ENCODE measurements around the gene STEAP1B.
A peak's percentile ranks its signal among the peaks of the same experiment; 100 is the strongest.
"Not testable (repeated sequence)": the region's sequence is repeated elsewhere in the genome, so short reads cannot be mapped to it uniquely, and the experiment has no call there.

STEAP1B gene

DNA sequence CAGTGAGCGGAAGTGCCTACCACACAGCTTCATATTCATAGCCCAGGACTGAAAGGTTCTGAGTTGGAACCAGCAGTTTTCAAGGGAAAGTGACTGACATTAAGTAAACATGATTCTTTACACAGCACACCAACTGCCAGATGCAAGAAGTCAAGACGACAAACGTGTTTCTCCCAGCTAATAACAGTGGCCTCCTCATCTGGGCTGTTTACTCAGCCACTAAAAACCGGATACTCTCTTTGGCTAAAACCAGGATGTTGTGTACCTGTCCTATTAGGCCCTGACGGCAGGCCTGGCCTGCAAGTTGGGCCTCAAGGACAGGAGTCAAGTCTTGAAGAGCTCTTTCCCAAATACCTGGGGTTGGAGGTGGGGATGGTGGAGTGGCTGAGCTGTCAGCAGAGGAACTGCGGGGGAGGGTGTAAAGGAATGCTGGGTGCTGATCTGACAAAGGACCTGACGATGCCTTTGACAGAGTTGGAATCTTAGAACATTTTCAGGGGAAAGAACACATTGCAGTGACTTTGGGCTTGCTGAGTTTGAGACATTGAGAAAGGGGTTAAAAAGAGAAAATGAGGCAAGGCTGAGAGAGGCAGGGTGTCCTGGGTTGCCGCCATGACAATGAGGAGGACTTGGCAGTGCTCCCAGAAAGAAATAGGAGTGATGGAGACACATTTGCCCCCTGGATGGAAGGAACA, 57.7 kb downstream of the STEAP1B start:
- Histone ChIP-seq H3K9ac (ENCODE audit: low read length) (no peak overlapping the region), H3K9me3 (ENCODE audit: insufficient read depth, low read length) (no peaks in the 10 kb centered on the region), H3K27me3 (ENCODE audit: low read depth, low read length) (no peaks in the 10 kb centered on the region), H4K20me1 (ENCODE audit: insufficient read depth, low read length) (peaks cover 32% of the 10 kb centered on the region), H3K79me2 (ENCODE audit: low read length) (no peaks in the 10 kb centered on the region), H3K36me3 (replicated peaks; ENCODE audit: low read depth, low read length) (peaks cover 29% of the 10 kb centered on the region), H3K27ac (ENCODE audit: low read length) (peak overlapping the region; percentile 25; the same call in 1 of the 2 replicates), H3K4me2 (ENCODE audit: low read length) (no peak overlapping the region), H2AFZ (ENCODE audit: low read depth, low read length) (no peak overlapping the region), H3K4me1 (ENCODE audit: low read length) (peaks cover 79% of the 10 kb centered on the region), H3K4me3 (ENCODE audit: low read length) (no peak overlapping the region)
- no peak for TF ChIP-seq EZH2phosphoT487 (IDR thresholded peaks at IDR 0.05; ENCODE audit: low read depth)
- TF ChIP-seq, protein P1, sequence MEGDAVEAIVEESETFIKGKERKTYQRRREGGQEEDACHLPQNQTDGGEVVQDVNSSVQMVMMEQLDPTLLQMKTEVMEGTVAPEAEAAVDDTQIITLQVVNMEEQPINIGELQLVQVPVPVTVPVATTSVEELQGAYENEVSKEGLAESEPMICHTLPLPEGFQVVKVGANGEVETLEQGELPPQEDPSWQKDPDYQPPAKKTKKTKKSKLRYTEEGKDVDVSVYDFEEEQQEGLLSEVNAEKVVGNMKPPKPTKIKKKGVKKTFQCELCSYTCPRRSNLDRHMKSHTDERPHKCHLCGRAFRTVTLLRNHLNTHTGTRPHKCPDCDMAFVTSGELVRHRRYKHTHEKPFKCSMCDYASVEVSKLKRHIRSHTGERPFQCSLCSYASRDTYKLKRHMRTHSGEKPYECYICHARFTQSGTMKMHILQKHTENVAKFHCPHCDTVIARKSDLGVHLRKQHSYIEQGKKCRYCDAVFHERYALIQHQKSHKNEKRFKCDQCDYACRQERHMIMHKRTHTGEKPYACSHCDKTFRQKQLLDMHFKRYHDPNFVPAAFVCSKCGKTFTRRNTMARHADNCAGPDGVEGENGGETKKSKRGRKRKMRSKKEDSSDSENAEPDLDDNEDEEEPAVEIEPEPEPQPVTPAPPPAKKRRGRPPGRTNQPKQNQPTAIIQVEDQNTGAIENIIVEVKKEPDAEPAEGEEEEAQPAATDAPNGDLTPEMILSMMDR (IDR thresholded peaks at IDR 0.05; ENCODE audit: low read depth, low read length) = no peak

DNA sequence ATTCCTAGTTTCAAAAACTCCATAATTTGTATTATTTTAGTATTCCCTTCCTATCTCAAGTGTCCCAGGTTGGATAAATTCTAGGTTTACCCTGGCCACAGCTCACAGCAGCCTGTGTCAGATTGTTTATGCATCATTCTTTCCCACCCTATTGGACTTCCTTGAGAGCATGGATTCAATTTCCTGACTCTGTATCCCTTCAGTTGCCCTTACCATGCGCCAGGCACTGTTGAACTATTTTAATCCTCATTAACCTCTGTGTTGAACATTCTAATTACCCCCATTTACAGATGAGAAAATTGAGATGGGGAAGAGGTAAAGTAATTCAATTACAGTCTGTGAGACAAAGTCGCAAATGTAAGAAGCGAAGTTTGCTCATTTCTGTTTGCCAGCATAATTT, 58.8 kb downstream of the STEAP1B start:
- Histone ChIP-seq H3K79me2 (ENCODE audit: low read length) (no peaks in the 10 kb centered on the region), H3K4me2 (ENCODE audit: low read length) (peak overlapping the region; percentile 14; the same call in 1 of the 2 replicates), H3K9ac (ENCODE audit: low read length) (no peak overlapping the region), H3K36me3 (replicated peaks; ENCODE audit: low read depth, low read length) (peaks cover 32% of the 10 kb centered on the region), H3K27ac (ENCODE audit: low read length) (peak overlapping the region; percentile 25; the same call in 1 of the 2 replicates), H3K4me1 (ENCODE audit: low read length) (peaks cover 68% of the 10 kb centered on the region), H2AFZ (ENCODE audit: low read depth, low read length) (no peak overlapping the region), H3K4me3 (ENCODE audit: low read length) (no peak overlapping the region), H3K27me3 (ENCODE audit: low read depth, low read length) (no peaks in the 10 kb centered on the region), H4K20me1 (ENCODE audit: insufficient read depth, low read length) (peaks cover 25% of the 10 kb centered on the region), H3K9me3 (ENCODE audit: insufficient read depth, low read length) (no peaks in the 10 kb centered on the region)
- TF ChIP-seq EZH2phosphoT487 (IDR thresholded peaks at IDR 0.05; ENCODE audit: low read depth) = no peak
- TF ChIP-seq, protein P1 (IDR thresholded peaks at IDR 0.05; ENCODE audit: low read depth, low read length) = no peak

DNA sequence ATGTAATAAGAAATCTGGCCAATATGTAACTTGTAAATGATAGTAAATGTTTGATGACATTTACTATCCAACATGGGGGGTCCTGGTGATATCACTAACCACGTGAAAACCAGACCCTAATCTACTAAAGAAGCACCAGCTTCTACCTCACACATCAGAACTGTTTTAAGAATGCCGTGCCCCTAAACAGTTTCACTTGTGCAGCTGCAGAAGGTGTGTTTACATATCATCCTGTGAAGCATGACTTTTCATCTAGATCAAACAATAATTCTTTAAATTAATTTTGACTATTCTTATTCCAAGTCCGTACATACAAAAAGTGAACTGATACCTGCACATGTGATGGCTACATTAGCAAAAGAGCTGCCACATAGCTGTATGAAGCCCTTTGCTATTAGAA, 61.0 kb downstream of the STEAP1B start:
- Histone ChIP-seq H3K4me2 (ENCODE audit: low read length) (peak overlapping the region; percentile 8; the same call in 1 of the 2 replicates), H3K27ac (ENCODE audit: low read length) (no peak overlapping the region), H3K36me3 (replicated peaks; ENCODE audit: low read depth, low read length) (peaks cover 30% of the 10 kb centered on the region), H4K20me1 (ENCODE audit: insufficient read depth, low read length) (peaks cover 10% of the 10 kb centered on the region; the same call in 1 of the 2 replicates), H3K9ac (ENCODE audit: low read length) (no peak overlapping the region), H2AFZ (ENCODE audit: low read depth, low read length) (no peak overlapping the region), H3K4me3 (ENCODE audit: low read length) (no peak overlapping the region), H3K4me1 (ENCODE audit: low read length) (peaks cover 57% of the 10 kb centered on the region), H3K9me3 (ENCODE audit: insufficient read depth, low read length) (no peaks in the 10 kb centered on the region), H3K79me2 (ENCODE audit: low read length) (no peaks in the 10 kb centered on the region), H3K27me3 (ENCODE audit: low read depth, low read length) (no peaks in the 10 kb centered on the region)
- TF ChIP-seq EZH2phosphoT487 (IDR thresholded peaks at IDR 0.05; ENCODE audit: low read depth) = no peak
- TF ChIP-seq, protein P1 (IDR thresholded peaks at IDR 0.05; ENCODE audit: low read depth, low read length) = no peak

DNA sequence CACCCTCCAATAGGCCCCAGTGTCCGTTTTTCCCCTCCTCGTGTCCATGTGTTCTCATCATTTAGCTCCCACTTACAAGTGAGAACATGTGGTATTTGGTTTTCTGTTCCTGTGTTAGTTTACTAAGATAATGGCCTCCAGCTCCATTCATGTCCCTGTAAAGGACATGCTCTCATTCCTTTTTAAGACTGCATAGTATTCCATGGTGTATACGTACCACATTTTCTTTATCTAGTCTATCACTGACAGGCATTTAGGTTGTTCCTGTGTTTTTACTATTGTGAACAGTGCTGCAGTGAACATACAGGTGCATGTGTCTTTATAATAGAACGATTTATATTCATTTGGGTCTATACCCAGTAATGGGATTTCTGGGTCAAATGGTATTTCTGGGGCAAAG, 63.4 kb downstream of the STEAP1B start:
- H3K9ac ChIP-seq (ENCODE audit: low read length); H3K4me2 ChIP-seq (ENCODE audit: low read length); H3K4me3 ChIP-seq (ENCODE audit: low read length): not testable (repeated sequence)

More for the DNA sequence above, 63.4 kb downstream of the STEAP1B start:
- H3K27me3 ChIP-seq (ENCODE audit: low read depth, low read length); H3K9me3 ChIP-seq (ENCODE audit: insufficient read depth, low read length); H3K27ac ChIP-seq (ENCODE audit: low read length); H4K20me1 ChIP-seq (ENCODE audit: insufficient read depth, low read length); H2AFZ ChIP-seq (ENCODE audit: low read depth, low read length); H3K79me2 ChIP-seq (ENCODE audit: low read length): not testable (repeated sequence)
- Histone ChIP-seq H3K36me3 (replicated peaks; ENCODE audit: low read depth, low read length) (peaks cover 19% of the 10 kb centered on the region), H3K4me1 (ENCODE audit: low read length) (peaks cover 33% of the 10 kb centered on the region)
